PC-3 (cell line): ENCODE measurements around the gene FAM107B. TPM values are rescaled to one million over a fixed set of nuclear protein-coding genes. Genes with fewer than 3 reads are reported as not detected.

ENCODE experiments used
- ATAC-seq: fragments of 200-7000 bp; cut with Tn5 transposase; 2 replicates; pipeline ENCODE4 v1.9.1; 2020; ENCODE audit warnings: mild to moderate bottlenecking, moderate library complexity
- BruUV-seq: library from RNA; stranded (reverse); fragments of 400-500 nt; replicated peaks from 2 replicates; lab custom pipeline; 2021; lab: Mats Ljungman, UMichigan
- CTCF ChIA-PET: fragments of 300-600 bp; sonication (Branson Sonifier 250); formaldehyde crosslinking; loops from one replicate; lab custom pipeline; 2022; ENCODE audit warnings: antibody characterized with exemption; lab: Charles Lee
- POLR2A ChIA-PET: fragments of 300-600 bp; sonication (Branson Sonifier 250); formaldehyde crosslinking; loops from one replicate; lab custom pipeline; 2022; ENCODE audit warnings: antibody characterized with exemption; ENCODE audit not compliant: unreplicated experiment; lab: Charles Lee
- DNase-seq: peaks from one replicate; pipeline ENCODE4 v3.0.0-alpha.2; 2015
- H2AFZ ChIP-seq: fragments of 300-600 bp; sonication (generic); 2 replicates; pipeline ENCODE4 v1.6.0; 2016; ENCODE audit warnings: antibody characterized with exemption, low read length
- H3F3A ChIP-seq: fragments of 300-600 bp; sonication (generic); one replicate; pipeline ENCODE4 v1.6.0; 2017; ENCODE audit warnings: antibody characterized with exemption, low read length, control low read depth, mild to moderate bottlenecking; ENCODE audit not compliant: unreplicated experiment
- H3K27ac ChIP-seq: fragments of 300-600 bp; sonication (generic); 2 replicates; pipeline ENCODE4 v1.5.1; 2016; ENCODE audit warnings: mild to moderate bottlenecking, low read length
- H3K27me3 ChIP-seq: fragments of 300-600 bp; sonication (generic); 2 replicates; pipeline ENCODE4 v1.6.1; 2016; ENCODE audit warnings: low read length, mixed read lengths
- H3K36me3 ChIP-seq: fragments of 300-600 bp; sonication (generic); 2 replicates; pipeline ENCODE4 v1.6.1; 2016; ENCODE audit warnings: low read depth, mixed run types, low read length, mixed read lengths
- H3K4me1 ChIP-seq: fragments of 300-600 bp; sonication (generic); 2 replicates; pipeline ENCODE4 v1.5.1; 2016; ENCODE audit warnings: low read length; ENCODE audit not compliant: insufficient read depth
- H3K4me2 ChIP-seq: fragments of 300-600 bp; sonication (generic); 2 replicates; pipeline ENCODE4 v1.6.0; 2016; ENCODE audit warnings: low read length
- H3K4me3 ChIP-seq: fragments of 300-600 bp; sonication (generic); 2 replicates; pipeline ENCODE4 v1.5.1; 2016; ENCODE audit warnings: mild to moderate bottlenecking, low read length, mixed read lengths
- H3K79me2 ChIP-seq: fragments of 300-600 bp; sonication (generic); 2 replicates; pipeline ENCODE4 v1.6.1; 2017; ENCODE audit warnings: low read length, mixed read lengths
- H3K9ac ChIP-seq: fragments of 300-600 bp; sonication (generic); 2 replicates; pipeline ENCODE4 v1.6.0; 2016; ENCODE audit warnings: mild to moderate bottlenecking, low read length
- H3K9me2 ChIP-seq: fragments of 300-600 bp; sonication (generic); replicated peaks from 2 replicates; pipeline ENCODE4 v1.6.1; 2016; ENCODE audit warnings: mixed run types, low read length, mixed read lengths
- H3K9me3 ChIP-seq: fragments of 300-600 bp; sonication (generic); 2 replicates; pipeline ENCODE4 v1.6.1; 2016; ENCODE audit warnings: low read length, mixed read lengths
- H4K20me1 ChIP-seq: fragments of 300-600 bp; sonication (generic); 2 replicates; pipeline ENCODE4 v1.6.1; 2016; ENCODE audit warnings: low read length, mixed read lengths
- CTCF ChIP-seq: fragments of 300-600 bp; sonication (generic); conservative IDR thresholded peaks from 2 replicates; pipeline ENCODE4 v1.5.1; 2017; ENCODE audit warnings: antibody characterized with exemption, low read depth, mild to moderate bottlenecking, low read length
- EZH2 ChIP-seq: fragments of 300-600 bp; sonication (generic); IDR thresholded peaks from one replicate; pipeline ENCODE4 v1.6.1; 2017; ENCODE audit warnings: antibody characterized with exemption, mild to moderate bottlenecking, low read length; ENCODE audit not compliant: unreplicated experiment
- EZH2phosphoT487 ChIP-seq: fragments of 300-600 bp; sonication (generic); IDR thresholded peaks from 2 replicates; pipeline ENCODE4 v1.6.1; 2018; ENCODE audit warnings: mild to moderate bottlenecking, antibody characterized with exemption, low read length, borderline replicate concordance
- intact Hi-C: fragments of 100-400 bp; cut with micrococcal nuclease; formaldehyde crosslinking; loops from 2 replicates; pipeline ENCODE4 v1.9.0; 2023
- total RNA-seq: library from RNA; depleted of rRNA; stranded (reverse); fragments of >200 nt; gene quantifications from 2 replicates; pipeline ENCODE4 v1.2.3, GENCODE V29; 2014

Gene FAM107B
- total RNA-seq, 1 experiment from 2014 or later, result 36.6 TPM

GRCh38 chr10:14548970-14549369, 225.7 kb downstream of the FAM107B start:
- H3K9me2 ChIP-seq, result no peaks in the 10 kb centered on the region
- peaks cover 13% of the 10 kb centered on the region for H3K36me3 ChIP-seq
- H3F3A ChIP-seq, result no peaks in the 10 kb centered on the region
- H3K27ac ChIP-seq, result no peak overlapping the region
- DNase-seq, result no peak
- peaks cover 41% of the 10 kb centered on the region for H3K4me1 ChIP-seq
- no peak overlapping the region for H3K4me3 ChIP-seq
- peaks cover 82% of the 10 kb centered on the region for H3K79me2 ChIP-seq
- H3K4me2 ChIP-seq, result no peak overlapping the region
- H3K9ac ChIP-seq, result no peak overlapping the region
- H2AFZ ChIP-seq, result no peak overlapping the region
- H4K20me1 ChIP-seq, result no peaks in the 10 kb centered on the region
- BruUV-seq, result no TSS peak
- ChIA-PET CTCF (no interaction called here), POLR2A (no interaction called here)
- no peaks in the 10 kb centered on the region for H3K27me3 ChIP-seq
- ATAC-seq, result no peak
- no peaks in the 10 kb centered on the region for H3K9me3 ChIP-seq
- TF ChIP-seq CTCF (no peak), EZH2phosphoT487 (no peak), EZH2 (no peak)
- intact Hi-C loops, result loop anchor here (5.0 kb wide), 1 partner anchor 38 kb away; no protein-coding TSS in a partner anchor

DNA sequence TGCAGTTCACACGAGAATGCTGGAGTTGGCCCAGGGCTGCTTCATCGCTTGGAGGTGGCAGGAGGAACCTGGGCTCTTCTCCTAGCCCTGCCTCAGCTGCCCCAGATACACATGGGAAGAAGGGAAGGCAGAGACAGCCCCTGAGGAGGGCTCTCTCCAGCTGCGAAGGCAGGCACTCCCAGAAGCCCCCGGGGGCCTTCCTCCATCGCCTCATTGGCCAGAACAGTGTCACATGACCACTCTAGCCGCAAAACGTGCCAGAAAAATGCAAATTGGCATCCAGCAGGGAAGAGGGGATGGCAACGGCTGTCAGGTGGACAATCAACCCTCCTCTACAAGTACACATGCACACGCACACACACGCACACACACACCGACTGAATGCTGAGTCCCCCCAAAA, 226.2 kb downstream of the FAM107B start:
- BruUV-seq, result no TSS peak
- ATAC-seq (no peak), DNase-seq (no peak)
- Histone ChIP-seq H3K9ac (no peak overlapping the region), H4K20me1 (no peaks in the 10 kb centered on the region), H3K79me2 (peaks cover 82% of the 10 kb centered on the region), H3K9me3 (no peaks in the 10 kb centered on the region), H3K4me2 (no peak overlapping the region), H3K4me1 (peaks cover 36% of the 10 kb centered on the region), H2AFZ (no peak overlapping the region), H3K36me3 (peaks cover 13% of the 10 kb centered on the region), H3K27ac (no peak overlapping the region), H3K27me3 (no peaks in the 10 kb centered on the region), H3K4me3 (no peak overlapping the region), H3K9me2 (no peaks in the 10 kb centered on the region), H3F3A (no peaks in the 10 kb centered on the region)
- ChIA-PET POLR2A (no interaction called here), CTCF (no interaction called here)
- intact Hi-C loops, result loop anchor here (5.0 kb wide), 1 partner anchor 39 kb away; no protein-coding TSS in a partner anchor
- TF ChIP-seq EZH2phosphoT487 (no peak), CTCF (no peak), EZH2 (no peak)

GRCh38 chr10:14547816-14548215, 226.9 kb downstream of the FAM107B start:
- H3K4me1 ChIP-seq, result peaks cover 29% of the 10 kb centered on the region
- ChIA-PET CTCF (interaction anchor here (0.5 kb wide), 1 partner anchor 22 kb away, joined by 3 read pairs; no protein-coding TSS in a partner anchor), POLR2A (no interaction called here)
- peaks cover 12% of the 10 kb centered on the region for H3K36me3 ChIP-seq
- no peak overlapping the region for H3K4me3 ChIP-seq
- TF ChIP-seq EZH2phosphoT487 (no peak), CTCF (peak; percentile 31; the same call in 1 of the 2 replicates)
- H3K27ac ChIP-seq, result no peak overlapping the region
- no peak overlapping the region for H3K9ac ChIP-seq
- no peak overlapping the region for H3K4me2 ChIP-seq
- intact Hi-C loops, result loop anchor here (5.0 kb wide), 1 partner anchor 39 kb away; no protein-coding TSS in a partner anchor
- ATAC-seq (no peak), DNase-seq (no peak)
- no peaks in the 10 kb centered on the region for H3K9me2 ChIP-seq
- no peaks in the 10 kb centered on the region for H4K20me1 ChIP-seq
- H3K9me3 ChIP-seq, result no peaks in the 10 kb centered on the region
- H3F3A ChIP-seq, result no peaks in the 10 kb centered on the region
- no TSS peak for BruUV-seq
- no peaks in the 10 kb centered on the region for H3K27me3 ChIP-seq
- H2AFZ ChIP-seq, result no peak overlapping the region
- peaks cover 82% of the 10 kb centered on the region for H3K79me2 ChIP-seq
